Lung (tissue), 12 donors: ENCODE results near the gene CFAP61. TPM values are rescaled to one million over a fixed set of nuclear protein-coding genes. Genes with fewer than 3 reads are reported as not detected.

ENCODE experiments used
- ATAC-seq: fragments of 200-7000 bp; cut with Tn5 transposase; one replicate; pipeline ENCODE4 v1.9.1; 2020; ENCODE audit warnings: moderate number of reproducible peaks; ENCODE audit not compliant: insufficient read depth, low FRiP score
- DNase-seq, 3 donors: peaks; one replicate each; pipeline ENCODE4 v3.0.0-alpha.2; 2013 to 2017
- H3K27ac ChIP-seq, 2 donors: one replicate each; pipeline ENCODE4 v1.5.1; 2013; ENCODE audit warnings: mild to moderate bottlenecking in 2 of 2, moderate library complexity in 2 of 2, control low read depth in 1 of 2, inconsistent platforms in 1 of 2, low read depth in 1 of 2, low read length in 1 of 2
- H3K27me3 ChIP-seq, 3 donors: one replicate each; pipeline ENCODE4 v1.5.1; 2013; ENCODE audit warnings: low read length in 2 of 3; ENCODE audit not compliant: control insufficient read depth in 3 of 3, insufficient read depth in 3 of 3
- H3K36me3 ChIP-seq, 4 donors: one replicate each; pipeline ENCODE4 v1.5.1; 2013; ENCODE audit warnings: low read length in 4 of 4, mild to moderate bottlenecking in 1 of 4, moderate library complexity in 1 of 4; ENCODE audit not compliant: control insufficient read depth in 4 of 4, insufficient read depth in 4 of 4
- H3K4me1 ChIP-seq, 5 donors: one replicate each; pipeline ENCODE4 v1.5.1; 2013; ENCODE audit warnings: low read length in 5 of 5, mild to moderate bottlenecking in 2 of 5, moderate library complexity in 1 of 5; ENCODE audit not compliant: control insufficient read depth in 5 of 5, insufficient read depth in 5 of 5
- H3K4me3 ChIP-seq: one replicate; pipeline ENCODE4 v1.5.1; 2013; ENCODE audit warnings: mild to moderate bottlenecking, control low read depth, moderate library complexity
- H3K9ac ChIP-seq, 2 donors: one replicate each; pipeline ENCODE4 v1.5.1; 2013; ENCODE audit warnings: low read length in 2 of 2, control low read depth in 1 of 2; ENCODE audit not compliant: insufficient read depth in 1 of 2
- H3K9me3 ChIP-seq, 4 donors: one replicate each; pipeline ENCODE4 v1.5.1; 2013; ENCODE audit warnings: low read length in 3 of 4, mild to moderate bottlenecking in 1 of 4, moderate library complexity in 1 of 4; ENCODE audit not compliant: control insufficient read depth in 4 of 4, insufficient read depth in 3 of 4
- CTCF ChIP-seq: IDR thresholded peaks from 2 replicates; pipeline ENCODE4 v1.5.1; 2012; ENCODE audit warnings: mild to moderate bottlenecking; ENCODE audit errors: control extremely low read depth, extremely low read depth
- WGBS, 2 donors: extraction: QIAGEN DNeasy Blood & Tissue Kit; methylation state at CpG; one replicate each; pipeline ENCODE4 v1.1.7; 2013; 5-methylcytosine and 5-hydroxymethylcytosine counted together
- polyA plus RNA-seq, 2 donors: library from polyadenylated mRNA; stranded (reverse); fragments of 200-250 nt; gene quantifications; one replicate each; pipeline ENCODE4 v1.2.1, GENCODE V29; 2013
- total RNA-seq, 2 donors: library from RNA; depleted of rRNA in 1 of 2; stranded (reverse); fragments of >200 nt in 1 of 2; gene quantifications; one replicate each; pipeline ENCODE4 v1.2.1, GENCODE V29; 2014 to 2021
- donor health status: control.
- donor health status: control.
- donor health status: Bipolar disorder and iron deficiency.
- donor health status: healthy.
- donor health status: DM: yes; HTN: yes; CAD: no.

Gene CFAP61
- total and polyA plus RNA-seq, 4 donors = 2.0 to 15.4 (median 6.5) TPM

- H3K27ac ChIP-seq = no peak overlapping the region
- no peaks in the 10 kb centered on the region for H3K27me3 ChIP-seq
- no peak overlapping the region for H3K4me3 ChIP-seq
- TF ChIP-seq CTCF = no peak
- H3K4me1 ChIP-seq = no peaks in the 10 kb centered on the region
- 59 to 72% methylated on average over 13 of the region's 13 CpGs for WGBS, 2 donors
- ATAC-seq (no peak), DNase-seq (no peak)
- no peaks in the 10 kb centered on the region for H3K36me3 ChIP-seq
- no peak overlapping the region for H3K9ac ChIP-seq
- no peaks in the 10 kb centered on the region for H3K9me3 ChIP-seq
These were observed 215.5 kb downstream of the CFAP61 start for GRCh38 chr20:20267685-20268370.

- H3K4me3 ChIP-seq = no peak overlapping the region
- TF ChIP-seq CTCF = no peak
- DNase-seq (no peak), ATAC-seq (no peak)
- H3K4me1 ChIP-seq = peaks cover 0 to 4% (median 0%) of the 10 kb centered on the region in 5 donors
- no peaks in the 10 kb centered on the region for H3K36me3 ChIP-seq
- 66 to 85% methylated on average over 10 of the region's 10 CpGs for WGBS, 2 donors
- H3K9me3 ChIP-seq = no peaks in the 10 kb centered on the region
- H3K9ac ChIP-seq = no peak overlapping the region
- H3K27me3 ChIP-seq = no peaks in the 10 kb centered on the region
- H3K27ac ChIP-seq = no peak overlapping the region
These were observed 218.9 kb downstream of the CFAP61 start for GRCh38 chr20:20271271-20271670.

GRCh38 chr20:20272686-20273085 is 220.4 kb downstream of the CFAP61 start:
- Histone ChIP-seq H3K36me3 (no peaks in the 10 kb centered on the region), H3K9me3 (no peaks in the 10 kb centered on the region), H3K9ac (no peak overlapping the region), H3K4me3 (no peak overlapping the region), H3K27me3 (no peaks in the 10 kb centered on the region), H3K27ac (no peak overlapping the region), H3K4me1 (peaks cover 0 to 4% (median 0%) of the 10 kb centered on the region in 5 donors)
- ATAC-seq = no peak
- no peak for TF ChIP-seq CTCF
- DNase-seq = no peak
- WGBS, 2 donors = 49 to 64% methylated on average over 4 of the region's 4 CpGs

- Histone ChIP-seq H3K9ac (no peak overlapping the region), H3K9me3 (no peaks in the 10 kb centered on the region), H3K4me1 (peaks cover 0 to 5% (median 0%) of the 10 kb centered on the region in 5 donors), H3K36me3 (no peaks in the 10 kb centered on the region), H3K27me3 (no peaks in the 10 kb centered on the region), H3K27ac (no peak overlapping the region), H3K4me3 (no peak overlapping the region)
- ATAC-seq = no peak
- WGBS, 2 donors = 94 to 100% methylated on average over 1 of the region's 1 CpG
- no peak for DNase-seq
- TF ChIP-seq CTCF = no peak
These were observed 221.0 kb downstream of the CFAP61 start for GRCh38 chr20:20273286-20273685.
